G401 (cell line): ENCODE results near the gene SUPT3H. TPM values are rescaled to one million over a fixed set of nuclear protein-coding genes. Genes with fewer than 3 reads are reported as not detected.
"Not testable (repeated sequence)": the region's sequence is repeated elsewhere in the genome, so short reads cannot be mapped to it uniquely, and the experiment has no call there.

ENCODE experiments used
- DNase-seq: peaks from one replicate; pipeline ENCODE4 v3.0.0-alpha.2; 2015; ENCODE audit warnings: low spot score
- in situ Hi-C: cut with HindIII; loops from 2 replicates; pipeline ENCODE4 v1.10.0; 2016; ENCODE audit warnings: low sequenced_read_pairs, mixed read lengths
- total RNA-seq: library from RNA; depleted of rRNA; stranded (reverse); fragments of >200 nt; shearing (Covaris generic); gene quantifications from 2 replicates; pipeline ENCODE4 v1.2.3, GENCODE V29; 2014

Gene SUPT3H
- total RNA-seq, 1 experiment from 2014 or later, result 10.9 TPM

GRCh38 chr6:45350186-45350710 lies 27.5 kb downstream of the SUPT3H start:
- no peak for DNase-seq
- in situ Hi-C loops, result no loop called here

- in situ Hi-C loops, result no loop called here
- no peak for DNase-seq
These were observed 32.8 kb downstream of the SUPT3H start for GRCh38 chr6:45344900-45345299.

- in situ Hi-C loops, result no loop called here
- no peak for DNase-seq
These were observed 49.2 kb downstream of the SUPT3H start for GRCh38 chr6:45328523-45328922.

- peak; percentile 21 for DNase-seq
- in situ Hi-C loops, result no loop called here
These were observed 49.7 kb downstream of the SUPT3H start, which contains the start of gene RUNX2 for GRCh38 chr6:45327956-45328522. TSS of gene RUNX2 (plus strand) at chr6:45328330. CDS start at chr6:45328727, 397 bp downstream.

- no peak for DNase-seq
- in situ Hi-C loops, result no loop called here
These were observed 50.9 kb downstream of the SUPT3H start for GRCh38 chr6:45326698-45327417.

- no peak for DNase-seq
- in situ Hi-C loops, result no loop called here
These were observed 54.0 kb downstream of the SUPT3H start for GRCh38 chr6:45323656-45324224.

- no peak for DNase-seq
- in situ Hi-C loops, result no loop called here
These were observed 57.4 kb downstream of the SUPT3H start for GRCh38 chr6:45320349-45320748.

GRCh38 chr6:45314146-45314545 lies 63.6 kb downstream of the SUPT3H start:
- in situ Hi-C loops, result no loop called here
- DNase-seq, result no peak

GRCh38 chr6:45310118-45310788 lies 67.5 kb downstream of the SUPT3H start:
- DNase-seq, result no peak
- in situ Hi-C loops, result no loop called here

GRCh38 chr6:45305546-45305945 lies 72.2 kb downstream of the SUPT3H start:
- DNase-seq, result no peak
- in situ Hi-C loops, result no loop called here

- in situ Hi-C loops, result no loop called here
- DNase-seq, result no peak
These were observed 74.9 kb downstream of the SUPT3H start for GRCh38 chr6:45302832-45303231.

GRCh38 chr6:45301348-45302142 lies 76.2 kb downstream of the SUPT3H start:
- in situ Hi-C loops, result no loop called here
- DNase-seq, result no peak

GRCh38 chr6:45300736-45301135 lies 77.0 kb downstream of the SUPT3H start:
- in situ Hi-C loops, result no loop called here
- DNase-seq, result no peak

GRCh38 chr6:45299096-45299581 lies 78.6 kb downstream of the SUPT3H start:
- in situ Hi-C loops, result no loop called here
- DNase-seq, result no peak

- in situ Hi-C loops, result no loop called here
- DNase-seq, result no peak
These were observed 80.4 kb downstream of the SUPT3H start for GRCh38 chr6:45297320-45297719.

- in situ Hi-C loops, result not testable (repeated sequence)
These were observed 83.6 kb downstream of the SUPT3H start for GRCh38 chr6:45294065-45294701.

GRCh38 chr6:45293306-45293705 lies 84.4 kb downstream of the SUPT3H start:
- DNase-seq, result no peak
- in situ Hi-C loops, result no loop called here

More at GRCh38 chr6:45294065-45294701, 83.6 kb downstream of the SUPT3H start:
- DNase-seq, result not testable (repeated sequence)

- in situ Hi-C loops, result no loop called here
- no peak for DNase-seq
These were observed 87.8 kb downstream of the SUPT3H start for GRCh38 chr6:45289751-45290514.
